HEK293 (cell line): ENCODE data around the gene PTPRO.

Experiments used
- CTCF ChIA-PET: fragments of 350-600 bp; formaldehyde crosslinking; extraction: SDS; loops from one replicate; lab custom pipeline; 2021; ENCODE audit warnings: antibody characterized with exemption; lab: Yijun Ruan, JAX
- POLR2A ChIA-PET: fragments of 300-600 bp; formaldehyde crosslinking; extraction: SDS; loops from one replicate; lab custom pipeline; 2020; ENCODE audit warnings: antibody characterized with exemption, inconsistent platforms; lab: Yijun Ruan, JAX
- H3K27ac ChIP-seq: fragments of 200-500 bp; sonication (Bioruptor generic); 2 replicates; pipeline ENCODE4 v1.5.1; 2014; ENCODE audit warnings: low read depth, low read length, control low read depth, inconsistent platforms; ENCODE audit errors: extremely low read depth
- H3K36me3 ChIP-seq, 2 experiments: fragments of 200-500 bp in 1 of 2; sonication (Bioruptor generic) in 1 of 2; 1 replicate in 1 of 2; 2 replicates in 1 of 2; pipeline ENCODE4 v1.5.1; 2014 to 2017; ENCODE audit warnings: inconsistent platforms in 2 of 2, low read length in 2 of 2; ENCODE audit not compliant: control insufficient read depth in 2 of 2, insufficient read depth in 1 of 2
- H3K4me1 ChIP-seq: fragments of 200-500 bp; sonication (Bioruptor generic); 2 replicates; pipeline ENCODE4 v1.5.1; 2014; ENCODE audit warnings: mild to moderate bottlenecking, low read length, inconsistent platforms; ENCODE audit not compliant: control insufficient read depth, insufficient read depth
- H3K4me3 ChIP-seq: 2 replicates; pipeline ENCODE4 v1.5.1; 2011; ENCODE audit warnings: low read depth, mild to moderate bottlenecking, control low read depth, low read length, moderate library complexity
- H3K9me3 ChIP-seq: fragments of 200-500 bp; sonication (Bioruptor generic); 2 replicates; pipeline ENCODE4 v1.5.1; 2014; ENCODE audit warnings: low read depth, low read length, inconsistent platforms; ENCODE audit not compliant: control insufficient read depth, insufficient read depth
- BCL6B ChIP-seq: fragments of 450-650 bp; formaldehyde crosslinking; IDR thresholded peaks from 2 replicates; pipeline ENCODE4 v1.5.1; 2017; ENCODE audit warnings: missing biosample characterization, missing genetic modification characterization
- GLI4 ChIP-seq: fragments of 450-650 bp; formaldehyde crosslinking; IDR thresholded peaks from 2 replicates; pipeline ENCODE4 v1.5.1; 2016; ENCODE audit warnings: missing biosample characterization, missing genetic modification characterization
- SCRT2 ChIP-seq: fragments of 450-650 bp; formaldehyde crosslinking; IDR thresholded peaks from 2 replicates; pipeline ENCODE4 v1.5.1; 2016; ENCODE audit warnings: missing biosample characterization, missing genetic modification characterization
- ZBTB11 ChIP-seq: fragments of 450-650 bp; formaldehyde crosslinking; conservative IDR thresholded peaks from 2 replicates; pipeline ENCODE4 v1.5.1; 2016; ENCODE audit warnings: low read depth, missing biosample characterization, missing genetic modification characterization
- ZBTB48 ChIP-seq: fragments of 450-650 bp; formaldehyde crosslinking; IDR thresholded peaks from 2 replicates; pipeline ENCODE4 v1.5.1; 2016; ENCODE audit warnings: missing biosample characterization, missing genetic modification characterization
- ZNF10 ChIP-seq: fragments of 450-650 bp; formaldehyde crosslinking; IDR thresholded peaks from 2 replicates; pipeline ENCODE4 v1.5.1; 2017; ENCODE audit warnings: missing biosample characterization, missing genetic modification characterization
- ZNF214 ChIP-seq: fragments of 450-650 bp; formaldehyde crosslinking; IDR thresholded peaks from 2 replicates; pipeline ENCODE4 v1.5.1; 2017; ENCODE audit warnings: missing biosample characterization, mild to moderate bottlenecking, missing genetic modification characterization, borderline replicate concordance
- ZNF221 ChIP-seq: fragments of 450-650 bp; formaldehyde crosslinking; IDR thresholded peaks from 2 replicates; pipeline ENCODE4 v1.5.1; 2017; ENCODE audit warnings: missing biosample characterization, missing genetic modification characterization, borderline replicate concordance
- ZNF223 ChIP-seq: fragments of 450-650 bp; formaldehyde crosslinking; IDR thresholded peaks from 2 replicates; pipeline ENCODE4 v1.5.1; 2016; ENCODE audit warnings: missing biosample characterization, missing genetic modification characterization
- ZNF239 ChIP-seq: fragments of 450-650 bp; formaldehyde crosslinking; IDR thresholded peaks from 2 replicates; pipeline ENCODE4 v1.5.1; 2016; ENCODE audit warnings: missing biosample characterization, missing genetic modification characterization
- ZNF350 ChIP-seq: fragments of 450-650 bp; formaldehyde crosslinking; IDR thresholded peaks from 2 replicates; pipeline ENCODE4 v1.5.0; 2017; ENCODE audit warnings: missing biosample characterization, mild to moderate bottlenecking, missing genetic modification characterization
- ZNF449 ChIP-seq: fragments of 450-650 bp; formaldehyde crosslinking; IDR thresholded peaks from 2 replicates; pipeline ENCODE4 v1.5.1; 2017; ENCODE audit warnings: missing biosample characterization, mild to moderate bottlenecking, missing genetic modification characterization, moderate library complexity
- ZNF510 ChIP-seq: fragments of 450-650 bp; formaldehyde crosslinking; IDR thresholded peaks from 2 replicates; pipeline ENCODE4 v1.5.1; 2018; ENCODE audit warnings: mild to moderate bottlenecking, missing genetic modification characterization, missing biosample characterization; ENCODE audit not compliant: insufficient replicate concordance
- ZNF514 ChIP-seq: fragments of 450-650 bp; formaldehyde crosslinking; IDR thresholded peaks from 2 replicates; pipeline ENCODE4 v1.5.1; 2016; ENCODE audit warnings: missing biosample characterization, missing genetic modification characterization
- ZNF548 ChIP-seq: fragments of 450-650 bp; formaldehyde crosslinking; IDR thresholded peaks from 2 replicates; pipeline ENCODE4 v1.5.1; 2016; ENCODE audit warnings: missing biosample characterization, missing genetic modification characterization
- ZNF629 ChIP-seq: fragments of 450-650 bp; formaldehyde crosslinking; IDR thresholded peaks from 2 replicates; pipeline ENCODE4 v1.5.1; 2017; ENCODE audit warnings: missing biosample characterization, missing genetic modification characterization
- ZNF654 ChIP-seq: fragments of 450-650 bp; formaldehyde crosslinking; IDR thresholded peaks from 2 replicates; pipeline ENCODE4 v1.5.1; 2016; ENCODE audit warnings: low read depth, missing biosample characterization, missing genetic modification characterization
- ZNF670 ChIP-seq: fragments of 450-650 bp; formaldehyde crosslinking; IDR thresholded peaks from 2 replicates; pipeline ENCODE4 v1.5.1; 2016; ENCODE audit warnings: missing biosample characterization, missing genetic modification characterization, low read depth
- ZNF707 ChIP-seq: fragments of 450-650 bp; formaldehyde crosslinking; IDR thresholded peaks from 2 replicates; pipeline ENCODE4 v1.5.1; 2016; ENCODE audit warnings: missing biosample characterization, missing genetic modification characterization
- ZNF747 ChIP-seq: fragments of 450-650 bp; formaldehyde crosslinking; IDR thresholded peaks from 2 replicates; pipeline ENCODE4 v1.5.1; 2016; ENCODE audit warnings: missing biosample characterization, missing genetic modification characterization
- ZNF830 ChIP-seq: fragments of 450-650 bp; IDR thresholded peaks from 2 replicates; pipeline ENCODE4 v1.5.0; 2018; ENCODE audit warnings: missing biosample characterization, missing genetic modification characterization, low read depth, mild to moderate bottlenecking, moderate library complexity
- ZNF837 ChIP-seq: fragments of 450-650 bp; formaldehyde crosslinking; IDR thresholded peaks from 2 replicates; pipeline ENCODE4 v1.5.1; 2016; ENCODE audit warnings: missing biosample characterization, missing genetic modification characterization
- ZSCAN16 ChIP-seq: fragments of 450-650 bp; formaldehyde crosslinking; IDR thresholded peaks from 2 replicates; pipeline ENCODE4 v1.5.1; 2016; ENCODE audit warnings: missing biosample characterization, missing genetic modification characterization
- ZSCAN4 ChIP-seq: fragments of 450-650 bp; formaldehyde crosslinking; IDR thresholded peaks from 2 replicates; pipeline ENCODE4 v1.5.1; 2017; ENCODE audit warnings: missing biosample characterization, missing genetic modification characterization
- ZXDB ChIP-seq: fragments of 450-650 bp; formaldehyde crosslinking; IDR thresholded peaks from 2 replicates; pipeline ENCODE4 v1.5.1; 2016; ENCODE audit warnings: missing biosample characterization, missing genetic modification characterization

Gene PTPRO

GRCh38 chr12:15427913-15428312 is 105.6 kb downstream of the PTPRO start:
- no peak overlapping the region for H3K27ac ChIP-seq
- POLR2A ChIA-PET = no interaction called here
- no peaks in the 10 kb centered on the region for H3K36me3 ChIP-seq
- no peak for TF ChIP-seq SCRT2 (tag by site-specific recombination)
- no peak for TF ChIP-seq ZNF548 (tag by site-specific recombination)
- no peak for TF ChIP-seq ZNF514
- no peak for TF ChIP-seq ZNF214 (tag by site-specific recombination)
- no peak for TF ChIP-seq ZSCAN16 (tag by site-specific recombination)
- no peak for TF ChIP-seq ZSCAN4 (tag by site-specific recombination)
- no peak for TF ChIP-seq ZNF837
- no peak for TF ChIP-seq ZBTB11 (tag by site-specific recombination)
- no peak for TF ChIP-seq ZNF629 (tag by site-specific recombination)
- TF ChIP-seq ZNF654 (tag by site-specific recombination) = no peak
- no peak for TF ChIP-seq ZNF670 (tag by site-specific recombination)
- no peak for TF ChIP-seq GLI4 (tag by site-specific recombination)
- no peak for TF ChIP-seq ZXDB (tag by site-specific recombination)
- TF ChIP-seq ZNF449 (tag by site-specific recombination) = no peak
- TF ChIP-seq, all 188 proteins: peak for 0
- no peaks in the 10 kb centered on the region for H3K4me1 ChIP-seq
- H3K4me3 ChIP-seq = no peak overlapping the region
- no peaks in the 10 kb centered on the region for H3K9me3 ChIP-seq
- CTCF ChIA-PET = interaction anchor here (0.7 kb wide), 1 partner anchor 10 kb away, joined by 3 read pairs; no protein-coding TSS in a partner anchor

- TF ChIP-seq BCL6B (tag by site-specific recombination) = no peak
- H3K4me3 ChIP-seq = no peak overlapping the region
- no peak overlapping the region for H3K27ac ChIP-seq
- ChIA-PET CTCF (interaction anchor here (0.6 kb wide), 1 partner anchor 207 kb away, joined by 3 read pairs; no protein-coding TSS in a partner anchor), POLR2A (no interaction called here)
- no peaks in the 10 kb centered on the region for H3K9me3 ChIP-seq
- H3K4me1 ChIP-seq = no peaks in the 10 kb centered on the region
- H3K36me3 ChIP-seq = no peaks in the 10 kb centered on the region
These were observed 106.3 kb downstream of the PTPRO start for GRCh38 chr12:15428632-15429031.

GRCh38 chr12:15429262-15429661 is 107.0 kb downstream of the PTPRO start:
- CTCF ChIA-PET = no interaction called here
- H3K27ac ChIP-seq = no peak overlapping the region
- POLR2A ChIA-PET = no interaction called here
- H3K36me3 ChIP-seq = no peaks in the 10 kb centered on the region
- no peaks in the 10 kb centered on the region for H3K4me1 ChIP-seq
- no peak overlapping the region for H3K4me3 ChIP-seq
- no peak for TF ChIP-seq ZNF510 (tag by site-specific recombination)
- no peak for TF ChIP-seq ZNF239 (tag by site-specific recombination)
- TF ChIP-seq ZNF223 (tag by site-specific recombination) = no peak
- TF ChIP-seq ZNF350 (tag by site-specific recombination) = no peak
- no peak for TF ChIP-seq ZNF830
- TF ChIP-seq ZNF747 (tag by site-specific recombination) = no peak
- no peak for TF ChIP-seq ZNF10
- no peak for TF ChIP-seq ZBTB48 (tag by site-specific recombination)
- no peak for TF ChIP-seq ZNF707
- no peak for TF ChIP-seq ZNF221 (tag by site-specific recombination)
- H3K9me3 ChIP-seq = no peaks in the 10 kb centered on the region
